Kidney (tissue), 14 donors: ENCODE results near the gene CNTN1. TPM values are rescaled to one million over a fixed set of nuclear protein-coding genes. Genes with fewer than 3 reads are reported as not detected.

Experiments used
- DNase-seq, 5 donors: peaks; one replicate each; pipeline ENCODE4 v3.0.0-alpha.2; 2013 to 2020
- FAIRE-seq: peaks from 2 replicates; lab custom pipeline; 2012; peaks lifted over from hg19 to GRCh38; lab: Jason Lieb, UNC
- H3K27ac ChIP-seq, 2 donors: one replicate each; pipeline ENCODE4 v1.7.0; 2013; ENCODE audit warnings: low read depth in 2 of 2, low read length in 2 of 2, inconsistent platforms in 1 of 2
- H3K27me3 ChIP-seq: one replicate; pipeline ENCODE4 v1.7.1; 2013; ENCODE audit warnings: low read length, inconsistent platforms; ENCODE audit not compliant: control insufficient read depth, insufficient read depth
- H3K36me3 ChIP-seq, 3 donors: one replicate each; pipeline versions ENCODE4 v1.7.0 to v1.7.1; 2013; ENCODE audit warnings: low read length in 3 of 3, control low read depth in 1 of 3, inconsistent platforms in 1 of 3; ENCODE audit not compliant: insufficient read depth in 3 of 3, control insufficient read depth in 2 of 3
- H3K4me1 ChIP-seq, 3 donors: one replicate each; pipeline versions ENCODE4 v1.7.0 to v1.7.1; 2013; ENCODE audit warnings: low read length in 3 of 3, inconsistent platforms in 1 of 3, low read depth in 1 of 3; ENCODE audit not compliant: control insufficient read depth in 2 of 3, insufficient read depth in 2 of 3
- H3K4me3 ChIP-seq, 3 donors: one replicate each; pipeline versions ENCODE4 v1.7.0 to v1.8.1; 2013; ENCODE audit warnings: low read length in 3 of 3, control low read depth in 1 of 3, inconsistent platforms in 1 of 3
- H3K9ac ChIP-seq, 3 donors: one replicate each; pipeline versions ENCODE4 v1.7.0 to v1.7.1; 2013; ENCODE audit warnings: low read length in 3 of 3, control low read depth in 1 of 3, inconsistent platforms in 1 of 3
- H3K9me3 ChIP-seq, 3 donors: one replicate each; pipeline versions ENCODE4 v1.7.0 to v1.7.1; 2013; ENCODE audit warnings: low read length in 3 of 3, control low read depth in 1 of 3, inconsistent platforms in 1 of 3; ENCODE audit not compliant: control insufficient read depth in 2 of 3, insufficient read depth in 1 of 3
- CTCF ChIP-seq: IDR thresholded peaks from 3 replicates; pipeline ENCODE4 v1.5.1; 2012; ENCODE audit warnings: mild to moderate bottlenecking, moderate library complexity, borderline replicate concordance; ENCODE audit not compliant: insufficient read depth; ENCODE audit errors: extremely low read depth
- intact Hi-C: fragments of 100-400 bp; cut with DNase I; formaldehyde crosslinking; loops from one replicate; pipeline ENCODE4 v1.11.1; 2022
- polyA plus RNA-seq: library from polyadenylated mRNA; stranded (reverse); fragments of 350-450 nt; fragmentation: Illumina TruSeq; extraction: RNeasy Lipid Tissue Mini Kit (QIAGEN cat#74804); gene quantifications from one replicate; pipeline ENCODE4 v1.2.3, GENCODE V29; 2014; ENCODE audit warnings: low read depth, low replicate concordance; ENCODE audit not compliant: insufficient read depth
- total RNA-seq: library from RNA; stranded (reverse); fragmentation: NEBNext Ultra II Directional; extraction: Animal tissue kit (Norgen Biotek cat#: 25700); gene quantifications from one replicate; pipeline ENCODE4 v1.2.1, GENCODE V29; 2021
- donor health status: control.
- donor health status: control.
- donor health status: control.
- donor health status: control.
- donor health status: control.
- donor health status: DM: yes; HTN: yes; CAD: no.
- donor health status: Normal renal cell carcinoma (clear cell type).

CNTN1 gene
- total and polyA plus RNA-seq, 2 donors from 2014 or later: 6.3 to 9.9 TPM

GRCh38 chr12:41032386-41032785, 340.1 kb downstream of the CNTN1 start:
- no peaks in the 10 kb centered on the region for H3K4me1 ChIP-seq
- H3K9me3 ChIP-seq: no peaks in the 10 kb centered on the region
- H3K27me3 ChIP-seq: no peaks in the 10 kb centered on the region
- H3K27ac ChIP-seq: no peak overlapping the region
- H3K4me3 ChIP-seq: no peak overlapping the region
- no peak for FAIRE-seq
- no peak overlapping the region for H3K9ac ChIP-seq
- TF ChIP-seq CTCF: no peak
- no peak for DNase-seq
- no peaks in the 10 kb centered on the region for H3K36me3 ChIP-seq
- intact Hi-C loops: no loop called here

GRCh38 chr12:41034686-41035085, 342.4 kb downstream of the CNTN1 start:
- no peak for DNase-seq
- H3K4me3 ChIP-seq: no peak overlapping the region
- no peaks in the 10 kb centered on the region for H3K4me1 ChIP-seq
- no peak overlapping the region for H3K27ac ChIP-seq
- no peaks in the 10 kb centered on the region for H3K9me3 ChIP-seq
- H3K36me3 ChIP-seq: no peaks in the 10 kb centered on the region
- intact Hi-C loops: no loop called here
- TF ChIP-seq CTCF: no peak
- no peak overlapping the region for H3K9ac ChIP-seq
- no peak for FAIRE-seq
- H3K27me3 ChIP-seq: no peaks in the 10 kb centered on the region

GRCh38 chr12:41039461-41039860, 347.2 kb downstream of the CNTN1 start:
- Histone ChIP-seq H3K9me3 (no peaks in the 10 kb centered on the region), H3K36me3 (no peaks in the 10 kb centered on the region), H3K4me1 (no peaks in the 10 kb centered on the region), H3K27ac (no peak overlapping the region), H3K9ac (no peak overlapping the region), H3K27me3 (no peaks in the 10 kb centered on the region), H3K4me3 (no peak overlapping the region)
- TF ChIP-seq CTCF: no peak
- no peak for FAIRE-seq
- intact Hi-C loops: no loop called here
- DNase-seq: no peak

GRCh38 chr12:41045509-41045908, 353.3 kb downstream of the CNTN1 start:
- no peak overlapping the region for H3K27ac ChIP-seq
- intact Hi-C loops: no loop called here
- no peaks in the 10 kb centered on the region for H3K9me3 ChIP-seq
- TF ChIP-seq CTCF: no peak
- FAIRE-seq (no peak), DNase-seq (peak in 1 of 5 donors; percentile 46)
- no peaks in the 10 kb centered on the region for H3K36me3 ChIP-seq
- H3K4me3 ChIP-seq: no peak overlapping the region
- H3K27me3 ChIP-seq: no peaks in the 10 kb centered on the region
- H3K4me1 ChIP-seq: no peaks in the 10 kb centered on the region
- H3K9ac ChIP-seq: no peak overlapping the region
